GM21619 (cell line): ENCODE results near the gene ZSWIM6.

Experiments
- ATAC-seq: cut with Tn5 transposase; IDR thresholded peaks from one replicate; pipeline ENCODE4 v1.9.1; 2021; ENCODE audit not compliant: unreplicated experiment

ZSWIM6 gene

GRCh38 chr5:61438298-61438970 is 106.4 kb downstream of the ZSWIM6 start:
- no peak for ATAC-seq

GRCh38 chr5:61440086-61440485 is 108.0 kb downstream of the ZSWIM6 start:
- ATAC-seq: no peak

GRCh38 chr5:61440596-61440995 is 108.5 kb downstream of the ZSWIM6 start:
- no peak for ATAC-seq

GRCh38 chr5:61441742-61442141 is 109.7 kb downstream of the ZSWIM6 start:
- no peak for ATAC-seq

GRCh38 chr5:61447780-61448495 is 115.9 kb downstream of the ZSWIM6 start:
- no peak for ATAC-seq

- no peak for ATAC-seq
Observed at GRCh38 chr5:61449804-61450492, 117.9 kb downstream of the ZSWIM6 start.

- no peak for ATAC-seq
Observed at GRCh38 chr5:61450493-61451279, 118.6 kb downstream of the ZSWIM6 start.

- ATAC-seq: no peak
Observed at GRCh38 chr5:61455179-61456006, 123.3 kb downstream of the ZSWIM6 start.

GRCh38 chr5:61460471-61460870 is 128.4 kb downstream of the ZSWIM6 start:
- ATAC-seq: no peak

- no peak for ATAC-seq
Observed at GRCh38 chr5:61461417-61461816, 129.4 kb downstream of the ZSWIM6 start.

- ATAC-seq: no peak
Observed at GRCh38 chr5:61461926-61462325, 129.9 kb downstream of the ZSWIM6 start.

GRCh38 chr5:61463596-61463995 is 131.5 kb downstream of the ZSWIM6 start:
- ATAC-seq: no peak

- no peak for ATAC-seq
Observed at GRCh38 chr5:61464512-61464911, 132.5 kb downstream of the ZSWIM6 start.

GRCh38 chr5:61465066-61465465 is 133.0 kb downstream of the ZSWIM6 start:
- no peak for ATAC-seq

GRCh38 chr5:61465496-61465895 is 133.4 kb downstream of the ZSWIM6 start:
- no peak for ATAC-seq

GRCh38 chr5:61466017-61466416 is 134.0 kb downstream of the ZSWIM6 start:
- ATAC-seq: no peak

GRCh38 chr5:61467766-61468482 is 135.9 kb downstream of the ZSWIM6 start:
- ATAC-seq: no peak

- ATAC-seq: no peak
Observed at GRCh38 chr5:61468483-61468865, 136.4 kb downstream of the ZSWIM6 start.

GRCh38 chr5:61471352-61471751 is 139.3 kb downstream of the ZSWIM6 start:
- no peak for ATAC-seq
